GM18507 (cell line): ENCODE data around the gene MYOZ1.
A peak's percentile ranks its signal among the peaks of the same experiment; 100 is the strongest.
"Not testable (repeated sequence)": the region's sequence is repeated elsewhere in the genome, so short reads cannot be mapped to it uniquely, and the experiment has no call there.

Experiments
- DNase-seq: peaks from one replicate; pipeline ENCODE4 v3.0.0; 2011; ENCODE audit warnings: low read depth; ENCODE audit not compliant: insufficient read length; ENCODE audit errors: extremely low spot score
- FAIRE-seq: peaks from 2 replicates; lab custom pipeline; 2011; peaks lifted over from hg19 to GRCh38; lab: Jason Lieb, UNC

The MYOZ1 gene

DNA sequence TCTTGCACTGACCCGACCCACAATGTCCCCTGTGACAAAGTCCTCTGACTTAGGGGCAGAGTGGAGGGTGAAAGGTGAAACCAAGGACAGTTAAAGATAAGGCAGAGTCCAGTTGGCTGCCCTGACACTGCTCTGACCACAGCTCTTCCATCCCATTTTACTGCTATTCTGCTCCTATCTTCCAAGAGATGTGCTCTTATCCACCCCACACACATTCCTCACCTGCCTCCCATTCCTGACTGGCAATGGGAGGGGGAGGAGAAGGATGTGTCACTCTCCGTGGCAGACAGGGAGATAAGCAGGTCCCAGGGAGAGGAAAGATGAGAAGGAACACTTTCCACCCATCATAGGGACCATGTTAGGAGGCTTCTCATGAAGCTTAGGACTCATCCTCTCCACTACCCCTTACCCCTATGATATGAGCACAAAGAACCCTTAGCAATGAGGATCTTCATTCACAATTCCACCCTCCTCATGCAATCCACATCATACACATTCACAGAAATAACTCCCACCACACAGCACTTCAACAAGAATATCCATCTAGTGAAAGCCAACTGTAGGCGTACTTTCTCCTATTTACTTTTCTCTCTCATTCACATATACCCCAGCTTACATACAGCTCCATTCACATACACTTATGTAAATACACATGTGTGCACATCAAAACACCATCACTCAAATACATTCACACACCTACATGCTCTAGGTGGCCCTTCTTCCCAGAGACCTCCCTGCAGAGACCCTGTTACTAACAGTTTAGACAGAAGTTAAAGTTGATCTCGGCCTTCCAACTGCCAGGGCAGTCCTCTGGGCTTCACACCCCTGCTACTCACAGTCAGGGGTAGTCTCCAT is 7.9 kb upstream of the MYOZ1 start:
- FAIRE-seq (no peak), DNase-seq (no peak)

DNA sequence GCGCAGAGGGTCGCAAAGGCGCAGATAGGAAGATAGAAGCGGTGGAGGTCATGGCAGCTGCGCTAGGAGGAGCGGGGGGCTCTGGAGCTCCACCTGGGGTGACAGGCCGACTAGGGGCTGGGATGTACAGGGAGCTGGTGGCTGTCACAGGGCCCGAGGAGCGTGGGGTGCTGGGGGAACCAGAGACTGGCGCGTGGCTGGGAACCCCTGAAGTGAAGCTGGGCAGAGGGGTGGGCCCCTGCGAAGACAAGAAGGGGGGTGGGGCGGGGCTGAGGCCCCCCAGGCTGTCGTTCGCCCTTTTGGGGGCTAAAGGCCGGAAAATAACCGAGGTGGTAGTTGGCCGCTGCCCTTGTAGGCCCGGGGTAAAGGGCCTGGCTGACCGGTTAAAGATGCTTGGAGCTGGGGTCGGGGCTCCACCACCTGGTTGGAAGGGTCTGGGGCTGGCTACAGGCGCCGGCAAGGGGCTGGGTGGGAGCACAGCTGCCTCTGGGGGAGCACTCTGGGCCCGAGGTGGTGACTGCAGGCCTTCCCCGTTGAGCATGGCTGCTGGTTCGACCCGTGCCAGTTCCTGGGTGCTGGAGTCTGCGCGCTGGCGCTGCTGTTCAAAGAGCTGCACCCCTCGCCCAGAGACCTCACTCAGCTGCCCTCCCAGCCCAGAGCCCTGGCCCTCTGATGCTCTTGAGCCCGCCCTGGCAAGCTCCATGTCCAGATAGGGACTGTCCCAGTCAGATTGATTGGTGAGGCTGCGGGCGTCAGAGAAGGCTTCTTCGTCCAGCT is 6.8 kb upstream of the MYOZ1 start:
- FAIRE-seq (no peak), DNase-seq (no peak)

GRCh38 chr10:73647211-73647874 is 6.1 kb upstream of the MYOZ1 start:
- no peak for FAIRE-seq
- no peak for DNase-seq

- no peak for FAIRE-seq
Observed at GRCh38 chr10:73646598-73647041, 5.3 kb upstream of the MYOZ1 start.

GRCh38 chr10:73645251-73645650 is 4.0 kb upstream of the MYOZ1 start:
- no peak for FAIRE-seq
- DNase-seq, result no peak

More at GRCh38 chr10:73646598-73647041, 5.3 kb upstream of the MYOZ1 start:
- DNase-seq, result no peak

- no peak for DNase-seq
- FAIRE-seq, result no peak
Observed at GRCh38 chr10:73644767-73645166, 3.5 kb upstream of the MYOZ1 start.

GRCh38 chr10:73644015-73644743 is 2.9 kb upstream of the MYOZ1 start:
- FAIRE-seq (peak; percentile 81), DNase-seq (peak; percentile 51)

- DNase-seq, result no peak
- FAIRE-seq, result no peak
Observed at GRCh38 chr10:73643362-73643761, 2.1 kb upstream of the MYOZ1 start.

DNA sequence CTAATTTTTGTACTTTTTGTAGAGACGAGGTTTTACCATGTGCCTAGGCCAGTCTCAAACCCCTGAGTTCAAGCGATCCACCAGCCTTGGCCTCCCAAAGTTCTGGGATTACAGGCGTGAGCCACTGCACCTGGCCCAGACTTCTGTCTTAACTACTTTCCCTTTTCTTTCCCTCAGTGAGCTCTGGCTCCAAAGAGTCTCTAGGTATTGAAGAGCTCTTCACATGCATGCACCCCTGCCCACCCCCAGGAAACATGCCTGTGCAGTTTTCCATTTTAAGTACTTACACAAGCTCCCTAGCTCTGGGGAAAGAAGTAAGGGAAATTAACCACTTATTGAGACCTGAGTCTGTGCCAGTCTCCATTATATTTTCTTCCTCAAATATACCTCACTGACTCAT is 2.0 kb downstream of the MYOZ1 start:
- FAIRE-seq, result no peak
- DNase-seq, result no peak

GRCh38 chr10:73635781-73636180 is 5.5 kb downstream of the MYOZ1 start:
- DNase-seq (no peak), FAIRE-seq (no peak)

GRCh38 chr10:73634421-73634820 is 6.9 kb downstream of the MYOZ1 start:
- no peak for FAIRE-seq
- DNase-seq, result no peak

- no peak for FAIRE-seq
Observed at GRCh38 chr10:73629165-73629564, 12.1 kb downstream of the MYOZ1 start.

GRCh38 chr10:73628405-73628804 is 12.9 kb downstream of the MYOZ1 start:
- FAIRE-seq (no peak), DNase-seq (no peak)

More at GRCh38 chr10:73629165-73629564, 12.1 kb downstream of the MYOZ1 start:
- DNase-seq, result no peak

DNA sequence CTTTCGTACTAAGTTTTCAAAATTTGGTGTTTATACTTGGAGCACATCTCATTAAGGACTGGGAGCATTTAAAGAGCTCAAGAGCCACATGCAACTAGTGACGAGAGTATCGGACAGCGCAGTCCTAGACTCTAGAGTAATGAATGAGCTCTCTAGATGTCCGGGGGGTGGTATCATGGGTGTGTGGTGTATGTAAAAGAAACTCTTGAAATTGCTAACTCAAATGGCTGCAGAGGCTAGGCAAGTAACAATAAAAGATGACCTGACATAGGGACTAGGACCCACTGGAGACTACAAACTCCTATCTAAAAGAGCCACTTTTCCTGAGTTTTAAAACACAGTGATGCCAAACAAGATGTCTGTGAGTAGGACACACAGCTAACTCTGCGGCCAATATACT is 14.0 kb downstream of the MYOZ1 start:
- no peak for FAIRE-seq

DNA sequence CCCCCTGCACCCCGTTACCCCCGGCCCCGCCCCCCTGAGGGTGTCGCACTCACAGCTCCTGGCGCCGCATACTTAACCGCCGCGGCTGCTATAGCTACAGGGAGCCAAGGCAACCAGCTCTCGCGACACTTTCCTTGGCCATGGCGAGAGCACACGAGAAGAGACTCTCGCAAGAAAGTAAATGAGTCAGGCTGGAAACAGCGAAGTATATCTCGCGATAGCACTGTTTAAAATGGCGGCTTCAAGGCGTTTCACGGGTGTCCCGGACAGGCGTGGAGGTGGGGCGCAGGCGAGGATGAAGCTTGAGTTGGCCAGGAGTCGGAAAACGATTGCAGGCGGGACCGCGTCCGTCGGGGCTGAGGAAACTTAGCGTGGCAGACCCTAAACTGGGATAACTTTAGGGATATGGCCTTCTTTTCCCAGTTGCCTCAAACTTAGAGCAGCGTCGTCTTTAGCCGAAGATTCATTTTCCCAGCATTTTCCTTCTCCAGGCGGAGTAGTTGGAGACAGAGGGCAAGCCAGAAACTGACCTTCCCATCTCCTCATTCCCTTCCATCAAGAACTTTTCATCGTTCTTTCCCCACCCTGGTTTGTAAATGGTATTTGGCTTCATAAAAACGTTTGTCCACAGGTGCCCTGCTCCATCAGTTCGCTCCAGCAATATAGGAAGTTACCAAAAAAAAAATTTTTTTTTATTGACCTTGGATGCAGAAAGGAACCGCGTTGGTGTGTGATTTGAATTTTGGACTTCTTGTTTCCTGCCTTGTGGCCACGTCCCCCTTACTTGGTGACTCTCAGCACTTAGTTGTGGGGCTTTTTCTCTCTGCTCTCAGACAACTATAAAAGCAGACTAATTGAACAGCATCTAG is 15.2 kb downstream of the MYOZ1 start:
- peak; percentile 93 for DNase-seq
- peak; percentile 95 for FAIRE-seq

More for the DNA sequence above, 14.0 kb downstream of the MYOZ1 start:
- DNase-seq, result no peak

DNA sequence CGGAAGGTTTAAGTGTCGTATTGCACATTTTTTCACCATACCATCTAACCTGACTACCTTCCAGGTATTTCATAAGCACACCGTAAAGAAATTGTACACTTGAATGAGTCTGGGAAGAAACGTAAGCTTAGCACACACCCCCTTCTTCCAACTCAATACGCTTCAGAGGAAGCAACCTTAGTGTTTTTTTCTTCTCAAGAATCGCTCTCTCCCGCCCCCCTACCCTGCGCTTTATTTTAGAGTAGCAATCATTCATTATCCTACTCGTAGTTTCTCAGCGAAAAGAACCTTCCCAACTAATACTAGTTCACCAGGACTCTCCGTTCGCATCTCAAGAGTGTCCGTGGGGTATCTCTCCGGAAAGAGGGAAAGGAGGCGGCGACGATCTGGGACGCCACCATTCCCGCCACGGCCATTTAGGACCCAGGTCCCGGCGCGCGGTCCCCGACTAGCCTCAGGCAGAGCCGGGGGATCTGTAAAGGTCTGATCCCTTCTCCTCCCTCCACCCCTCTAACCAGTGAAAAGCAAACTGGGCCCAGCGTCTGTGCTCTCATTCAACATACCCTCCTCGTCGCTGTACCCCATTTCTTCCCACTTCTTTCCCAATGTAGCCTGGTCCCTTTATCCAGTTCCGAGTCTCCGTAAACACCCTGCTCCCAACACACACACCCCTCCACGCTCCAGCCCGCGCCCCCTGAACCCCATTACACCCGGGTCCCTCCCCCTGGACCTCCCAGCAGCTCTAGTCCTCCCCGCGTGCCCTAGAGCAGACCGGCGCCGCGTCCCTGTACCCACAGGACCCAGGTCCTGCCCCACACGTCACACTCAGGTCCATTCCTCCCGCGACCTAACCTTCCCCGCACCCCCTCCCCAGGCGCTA is 16.0 kb downstream of the MYOZ1 start:
- no peak for FAIRE-seq
- DNase-seq, result no peak

DNA sequence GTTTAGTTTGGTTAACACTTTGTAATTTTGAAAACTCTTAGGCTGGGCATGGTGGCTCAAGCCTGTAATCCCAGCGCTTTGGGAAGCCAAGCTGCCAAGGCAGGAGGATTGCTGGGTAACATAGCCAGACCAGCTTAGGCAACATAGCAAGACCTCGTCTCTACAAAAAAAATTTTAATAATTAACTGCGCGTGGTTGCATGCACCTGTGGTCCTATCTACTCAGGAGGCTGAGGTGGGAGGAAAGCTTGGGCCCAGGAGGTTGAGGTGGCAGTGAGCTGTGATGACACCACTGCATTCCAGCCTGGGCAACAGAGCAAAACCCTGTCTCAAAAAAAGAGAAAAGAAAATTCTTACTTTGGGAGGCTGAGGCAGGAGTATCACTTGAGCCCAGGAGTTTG is 18.2 kb downstream of the MYOZ1 start:
- FAIRE-seq (no peak), DNase-seq (no peak)

DNA sequence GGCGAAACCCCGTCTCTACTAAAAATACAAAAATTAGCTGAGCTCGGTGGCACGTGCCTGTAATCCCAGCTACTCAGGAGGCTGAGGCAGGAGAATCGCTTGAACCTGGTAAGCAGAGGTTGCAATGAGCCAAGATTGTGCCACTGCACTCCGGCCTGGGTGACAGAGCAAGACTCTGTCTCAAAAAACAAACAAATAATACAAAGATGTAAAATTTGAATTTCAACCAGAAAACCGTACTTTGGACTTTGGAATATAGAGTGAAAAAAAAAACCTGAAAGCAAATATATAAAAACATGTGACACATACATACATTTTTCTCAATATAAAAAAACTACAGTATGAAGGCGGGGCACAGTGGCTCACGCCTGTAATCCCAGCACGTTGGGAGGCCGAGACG is 20.3 kb downstream of the MYOZ1 start:
- FAIRE-seq, DNase-seq: not testable (repeated sequence)
